Cardiac fibroblast (primary cell): ENCODE data around the gene NOP9.
A peak's percentile ranks its signal among the peaks of the same experiment; 100 is the strongest.

Source experiments
- DNase-seq, 2 donors: peaks; one replicate each; pipeline versions ENCODE4 v3.0.0 to v3.0.0-alpha.2; 2010; ENCODE audit warnings: low read depth in 2 of 2
- H3K4me3 ChIP-seq, 2 donors: replicated peaks in 1 of 2; 1 replicate in 1 of 2; 2 replicates in 1 of 2; pipeline ENCODE4 v1.5.1; 2011; ENCODE audit warnings: low read depth in 2 of 2, low read length in 2 of 2, mild to moderate bottlenecking in 2 of 2, moderate library complexity in 1 of 2
- CTCF ChIP-seq: IDR thresholded peaks from one replicate; pipeline ENCODE4 v1.5.1; 2011; ENCODE audit warnings: low read depth, mild to moderate bottlenecking, low read length, inconsistent platforms

NOP9 gene

GRCh38 chr14:24290746-24291145 is 8.9 kb upstream of the NOP9 start:
- no peak for DNase-seq
- H3K4me3 ChIP-seq: no peak overlapping the region
- no peak for TF ChIP-seq CTCF

- TF ChIP-seq CTCF: no peak
- H3K4me3 ChIP-seq: no peak overlapping the region
- no peak for DNase-seq
These were observed 8.1 kb upstream of the NOP9 start for GRCh38 chr14:24291446-24292117.

- no peak for TF ChIP-seq CTCF
- DNase-seq: no peak
- H3K4me3 ChIP-seq: no peak overlapping the region
These were observed 7.4 kb upstream of the NOP9 start for GRCh38 chr14:24292118-24292807.

GRCh38 chr14:24293525-24293924 is 6.1 kb upstream of the NOP9 start:
- no peak for DNase-seq
- no peak for TF ChIP-seq CTCF

GRCh38 chr14:24296341-24297157 is 3.1 kb upstream of the NOP9 start:
- TF ChIP-seq CTCF: peak; percentile 81
- DNase-seq: peak; percentile 92 to 98
- H3K4me3 ChIP-seq: no peak overlapping the region

More at GRCh38 chr14:24293525-24293924, 6.1 kb upstream of the NOP9 start:
- H3K4me3 ChIP-seq: no peak overlapping the region

- peak; percentile 40 for TF ChIP-seq CTCF
- DNase-seq: peak; percentile 31 to 39
These were observed 2.3 kb upstream of the NOP9 start for GRCh38 chr14:24297190-24297964.

More at GRCh38 chr14:24297190-24297964, 2.3 kb upstream of the NOP9 start:
- no peak overlapping the region for H3K4me3 ChIP-seq
